H54 (cell line): ENCODE measurements around the gene KATNAL2.

Source experiments
- DNase-seq: peaks from one replicate; pipeline ENCODE4 v3.0.0; 2011; ENCODE audit warnings: low spot score, mixed read lengths; ENCODE audit not compliant: insufficient read length
- FAIRE-seq: peaks from 3 replicates; lab custom pipeline; 2011; peaks lifted over from hg19 to GRCh38; lab: Jason Lieb, UNC
- POLR2A ChIP-seq: IDR thresholded peaks from 2 replicates; pipeline ENCODE4 v1.6.1; 2011; ENCODE audit warnings: low read depth, mild to moderate bottlenecking, low read length

The KATNAL2 gene

DNA sequence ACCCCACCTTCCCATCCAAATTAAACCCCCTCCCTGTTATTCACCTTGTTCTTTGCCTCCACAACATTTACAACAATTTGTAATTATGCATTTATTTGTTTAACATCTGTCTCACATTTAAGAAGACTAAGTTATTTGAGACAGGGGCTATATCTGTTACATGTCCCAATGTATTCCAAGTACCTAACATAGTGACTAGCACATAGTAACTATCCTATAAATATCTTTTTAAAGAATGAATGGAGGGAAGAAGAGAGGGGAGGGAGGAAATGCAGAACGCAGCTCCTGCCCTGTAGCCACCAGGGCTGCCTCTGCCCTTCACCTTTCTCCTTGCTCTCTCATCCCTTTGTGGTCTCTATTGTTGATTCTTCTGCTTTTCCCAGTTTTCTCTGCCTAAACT, 192.3 kb downstream of the KATNAL2 start:
- TF ChIP-seq POLR2A: no peak
- FAIRE-seq (no peak), DNase-seq (no peak)

DNA sequence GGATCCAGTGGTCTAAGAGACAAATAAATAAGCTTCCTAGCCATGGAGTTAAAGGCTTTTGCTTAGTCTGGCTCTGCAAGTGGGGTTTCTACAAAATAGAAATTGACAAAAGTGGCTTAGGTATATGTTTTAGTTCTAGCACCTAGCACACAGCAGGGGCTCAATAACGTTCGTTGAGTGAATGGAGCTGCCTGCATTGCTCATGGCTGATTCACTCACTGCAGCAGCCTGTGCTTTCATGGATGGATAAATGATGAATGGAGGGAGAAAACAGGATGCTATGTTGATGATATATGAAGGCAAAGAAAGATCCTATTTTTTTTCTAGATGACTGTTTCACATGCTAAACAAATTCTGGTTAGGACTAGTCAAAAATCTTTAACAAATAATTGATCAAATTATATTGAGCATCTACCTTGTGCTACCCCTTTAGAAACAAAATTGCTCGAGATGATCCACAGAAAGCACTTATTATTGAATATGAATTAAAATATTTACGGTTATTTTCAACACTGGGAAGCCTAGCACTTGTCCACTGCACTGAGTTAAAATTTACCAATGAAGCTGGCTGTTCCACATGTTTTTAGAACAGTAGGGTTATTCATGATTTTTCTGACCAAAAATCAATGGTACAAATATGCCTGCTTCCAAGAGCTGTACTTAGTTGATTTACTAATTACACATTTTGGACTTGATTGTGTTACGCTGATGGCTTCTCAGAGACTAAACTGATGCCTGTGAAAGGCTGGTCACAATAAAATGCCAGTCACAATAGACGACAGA, 193.3 kb downstream of the KATNAL2 start:
- peak; percentile 26 for DNase-seq
- no peak for TF ChIP-seq POLR2A
- peak; percentile 84 for FAIRE-seq

DNA sequence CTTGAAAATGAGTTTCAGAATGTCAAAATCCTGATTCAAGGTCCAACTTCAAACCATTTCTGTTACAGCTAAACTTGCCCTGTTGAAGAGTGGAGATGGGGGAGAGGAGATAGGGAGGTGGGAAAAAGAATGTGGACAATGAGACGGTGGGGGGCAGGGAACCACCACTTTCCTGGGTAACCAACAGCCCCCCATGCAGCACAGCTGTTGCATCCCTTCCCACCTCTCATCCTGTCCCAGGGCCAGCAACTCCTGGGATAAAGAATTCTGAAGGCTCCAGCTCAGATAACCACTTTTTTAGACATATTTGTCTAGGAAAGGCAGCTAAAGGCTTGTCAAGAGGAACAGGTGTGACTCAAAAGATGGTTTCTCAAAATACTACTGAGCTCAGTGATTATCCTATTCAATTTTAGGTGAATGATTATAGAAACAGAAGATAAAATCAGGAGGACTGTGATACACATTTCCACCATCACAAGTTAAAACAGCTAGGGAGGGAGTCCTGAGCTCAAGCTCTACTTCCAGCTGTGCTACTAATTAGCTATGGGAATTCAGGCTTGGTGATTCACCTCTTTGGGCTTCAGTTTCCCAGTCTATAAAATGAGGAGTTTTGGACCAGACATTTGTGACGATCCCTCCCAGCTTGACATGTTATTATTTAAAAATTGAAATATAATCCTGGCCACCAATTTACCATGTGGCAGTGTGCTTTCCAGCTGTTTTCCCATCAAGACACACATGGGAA, 196.6 kb downstream of the KATNAL2 start:
- no peak for TF ChIP-seq POLR2A
- DNase-seq: no peak
- FAIRE-seq: no peak

DNA sequence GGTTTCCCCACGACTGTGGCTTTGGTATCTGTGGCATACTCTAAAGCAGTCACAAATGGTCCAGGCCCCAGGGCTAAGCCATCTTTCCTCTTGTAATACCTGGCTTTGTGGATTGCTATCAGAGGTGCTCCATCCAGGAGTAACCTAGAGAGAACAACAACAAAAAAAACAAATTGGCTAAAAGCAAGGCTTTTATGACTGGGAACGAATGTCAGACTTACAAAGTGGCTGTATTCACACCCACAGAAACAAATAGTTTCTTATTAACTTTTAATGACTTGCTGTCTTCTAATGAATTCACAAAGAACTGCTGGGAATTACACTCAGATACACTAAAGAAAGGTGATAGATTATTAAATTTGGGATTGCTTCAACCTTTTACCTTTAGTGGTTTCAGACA, 197.8 kb downstream of the KATNAL2 start:
- no peak for TF ChIP-seq POLR2A
- no peak for DNase-seq
- no peak for FAIRE-seq

DNA sequence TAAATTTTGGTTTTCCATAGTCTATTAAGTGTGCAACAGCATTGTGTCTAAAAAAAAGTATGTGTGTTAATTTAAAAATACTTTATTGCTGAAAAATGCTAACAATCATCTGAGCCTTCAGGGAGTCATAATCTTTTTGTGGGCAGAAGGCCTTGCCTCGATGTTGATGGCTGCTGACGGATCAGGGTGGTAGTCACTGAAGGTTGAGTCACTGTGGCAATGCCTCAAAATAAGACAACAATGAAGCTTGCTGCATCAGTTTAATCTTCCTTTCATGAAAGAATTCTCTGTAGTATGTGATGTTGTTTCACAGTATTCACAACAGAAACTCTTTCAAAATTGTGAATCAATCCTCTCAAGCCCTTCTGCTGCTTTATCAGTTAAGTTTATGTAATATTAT, 201.6 kb downstream of the KATNAL2 start:
- DNase-seq (no peak), FAIRE-seq (peak; percentile 41)

DNA sequence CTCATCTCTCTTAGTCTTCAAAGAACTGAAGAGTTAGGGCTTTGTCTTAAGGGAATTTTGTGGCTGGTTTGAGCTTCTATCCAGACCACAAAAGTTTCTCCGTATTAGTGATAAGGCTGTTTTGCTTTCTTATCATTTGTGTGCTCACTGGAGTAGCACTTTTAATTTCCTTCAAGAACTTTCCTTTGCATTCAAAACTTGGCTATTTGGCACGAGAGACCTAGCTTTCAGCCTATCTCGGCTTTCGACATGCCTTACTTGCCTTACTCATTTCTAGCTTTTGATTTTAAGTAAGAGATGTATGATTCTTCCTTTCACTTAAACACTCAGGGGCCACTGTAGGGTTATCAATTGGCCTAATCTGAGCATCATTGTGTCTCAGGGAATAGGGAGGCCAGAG, 203.0 kb downstream of the KATNAL2 start:
- FAIRE-seq (no peak), DNase-seq (no peak)
- TF ChIP-seq POLR2A: no peak

More for the DNA sequence above, 201.6 kb downstream of the KATNAL2 start:
- TF ChIP-seq POLR2A: no peak

DNA sequence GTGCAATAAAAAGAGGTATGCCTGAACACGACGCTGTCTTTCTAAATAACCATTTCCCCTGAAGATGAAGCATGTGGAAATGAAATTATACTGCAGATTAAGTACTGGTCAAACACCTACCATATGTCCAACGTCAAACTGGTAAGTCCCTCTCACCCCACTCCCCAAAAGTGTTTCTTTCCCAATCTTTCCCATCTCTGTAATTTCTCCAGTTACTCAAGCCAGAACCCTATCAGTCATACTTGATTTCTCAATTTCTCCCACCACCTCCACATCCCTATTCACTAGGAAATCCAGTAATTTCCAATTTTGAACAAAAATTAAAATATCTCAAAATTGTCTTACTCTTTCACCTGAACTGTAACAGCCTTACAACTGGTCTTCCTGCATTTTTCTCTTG, 203.7 kb downstream of the KATNAL2 start:
- FAIRE-seq (no peak), DNase-seq (no peak)
- no peak for TF ChIP-seq POLR2A

DNA sequence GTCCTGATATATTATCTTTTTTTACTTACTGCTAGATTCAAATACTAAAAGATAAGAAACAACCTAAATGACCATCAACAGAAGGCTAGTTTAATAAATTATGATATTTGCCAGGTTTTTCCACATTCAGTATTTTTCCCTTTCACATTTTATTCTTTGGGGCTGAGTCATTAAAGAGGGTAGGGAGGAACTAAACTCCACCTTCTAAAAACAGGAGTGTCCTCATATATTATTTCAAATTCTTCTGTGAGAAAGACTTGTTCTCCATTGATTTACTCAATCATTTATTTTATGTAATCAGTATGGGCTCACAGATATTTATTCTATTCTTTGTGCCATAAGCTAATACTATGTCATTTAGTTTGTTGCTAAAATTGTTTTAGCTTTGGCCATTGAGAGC, 223.9 kb downstream of the KATNAL2 start:
- DNase-seq (no peak), FAIRE-seq (no peak)
- TF ChIP-seq POLR2A: no peak

DNA sequence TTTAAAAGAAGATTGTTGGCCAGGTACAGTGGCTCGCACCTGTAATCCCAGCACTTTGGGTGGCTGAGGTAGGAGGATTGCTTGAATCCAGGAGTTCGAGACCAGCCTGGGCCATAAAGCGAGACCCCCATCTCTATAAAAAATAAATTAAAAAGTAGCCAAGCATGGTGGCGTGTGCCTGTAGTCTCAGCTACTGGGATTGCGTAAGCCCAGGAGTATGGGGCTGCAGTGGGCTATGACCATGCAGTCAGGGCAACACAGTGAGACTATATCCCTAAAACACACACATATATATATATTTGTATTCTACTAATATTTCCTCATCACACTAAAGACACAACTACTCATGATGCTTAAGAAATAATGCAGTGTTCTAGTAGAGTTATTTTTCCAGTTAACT, 225.8 kb downstream of the KATNAL2 start:
- FAIRE-seq (no peak), DNase-seq (no peak)
- TF ChIP-seq POLR2A: no peak

DNA sequence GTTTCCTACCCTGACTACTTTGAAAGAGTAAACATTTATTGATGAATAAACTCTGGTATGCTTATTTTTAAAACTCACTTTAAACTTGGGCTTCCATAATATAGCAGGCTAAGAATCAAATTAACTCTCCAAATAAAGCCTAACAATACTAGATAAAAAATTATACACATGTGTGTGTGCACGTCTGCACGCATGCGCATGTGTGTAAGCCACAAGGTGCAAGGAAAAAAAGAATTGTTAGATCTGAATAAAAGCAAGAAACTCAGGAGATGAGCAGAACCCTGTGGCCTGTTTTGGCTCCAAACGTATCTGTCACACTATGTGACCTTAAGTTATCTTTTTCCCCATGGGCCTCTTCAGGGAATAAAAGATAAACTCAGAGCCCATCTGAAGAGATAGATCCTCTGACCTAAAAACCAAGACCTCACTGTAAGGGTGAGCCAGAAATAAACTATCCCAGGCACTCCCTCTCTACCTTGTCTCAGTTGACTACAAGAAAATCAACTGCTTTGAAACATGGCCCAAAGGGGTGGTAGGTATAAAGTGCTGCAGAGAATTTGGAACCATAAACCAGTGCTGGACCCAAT, 226.6 kb downstream of the KATNAL2 start:
- FAIRE-seq (no peak), DNase-seq (no peak)
- no peak for TF ChIP-seq POLR2A

DNA sequence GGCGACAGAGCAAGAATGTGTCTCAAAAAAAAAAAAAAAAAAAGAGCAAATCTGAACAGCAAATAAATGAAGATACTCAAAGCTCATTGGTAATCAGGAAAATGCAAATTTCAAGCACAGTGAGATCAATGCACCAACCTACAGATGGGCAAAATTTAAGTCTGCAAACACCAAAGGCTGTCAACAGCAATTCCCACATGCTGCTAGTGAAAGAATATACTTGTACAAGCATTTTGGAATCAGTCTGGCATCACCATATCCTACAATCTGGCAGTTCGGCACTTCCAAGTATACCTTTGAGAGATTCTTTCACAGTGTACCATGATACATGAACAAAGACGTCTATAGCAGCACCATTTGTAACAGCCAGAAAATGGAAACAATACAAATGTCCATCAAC, 228.8 kb downstream of the KATNAL2 start:
- no peak for FAIRE-seq
- TF ChIP-seq POLR2A: no peak
- DNase-seq: no peak

DNA sequence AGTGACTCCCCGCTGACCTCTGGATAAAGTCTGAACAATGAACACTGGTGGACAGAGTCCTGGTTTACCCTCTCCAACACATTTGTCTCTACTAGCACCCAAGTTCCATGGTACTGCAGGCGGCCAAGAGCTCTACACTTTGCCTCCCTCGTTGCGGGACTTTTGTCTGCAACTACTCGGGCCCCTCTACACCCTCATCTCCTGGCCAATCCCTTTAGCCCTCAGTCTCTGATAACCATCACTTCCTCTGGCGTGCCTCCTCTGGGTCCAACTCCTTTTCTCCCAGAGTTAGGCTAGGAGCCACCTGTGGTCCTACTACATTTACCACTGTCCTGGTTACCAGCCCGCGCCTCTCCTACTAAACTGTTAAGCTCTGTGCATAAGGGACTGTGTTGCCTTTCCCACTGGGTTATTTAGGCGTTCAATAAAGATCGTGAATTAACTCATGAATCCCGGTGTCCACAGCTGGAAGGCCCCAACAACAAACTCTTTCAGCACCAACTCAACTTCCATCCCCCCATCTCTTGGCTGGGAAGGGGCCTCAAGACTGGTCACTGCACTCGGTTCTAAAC, 232.1 kb downstream of the KATNAL2 start:
- no peak for TF ChIP-seq POLR2A
- DNase-seq (no peak), FAIRE-seq (no peak)

DNA sequence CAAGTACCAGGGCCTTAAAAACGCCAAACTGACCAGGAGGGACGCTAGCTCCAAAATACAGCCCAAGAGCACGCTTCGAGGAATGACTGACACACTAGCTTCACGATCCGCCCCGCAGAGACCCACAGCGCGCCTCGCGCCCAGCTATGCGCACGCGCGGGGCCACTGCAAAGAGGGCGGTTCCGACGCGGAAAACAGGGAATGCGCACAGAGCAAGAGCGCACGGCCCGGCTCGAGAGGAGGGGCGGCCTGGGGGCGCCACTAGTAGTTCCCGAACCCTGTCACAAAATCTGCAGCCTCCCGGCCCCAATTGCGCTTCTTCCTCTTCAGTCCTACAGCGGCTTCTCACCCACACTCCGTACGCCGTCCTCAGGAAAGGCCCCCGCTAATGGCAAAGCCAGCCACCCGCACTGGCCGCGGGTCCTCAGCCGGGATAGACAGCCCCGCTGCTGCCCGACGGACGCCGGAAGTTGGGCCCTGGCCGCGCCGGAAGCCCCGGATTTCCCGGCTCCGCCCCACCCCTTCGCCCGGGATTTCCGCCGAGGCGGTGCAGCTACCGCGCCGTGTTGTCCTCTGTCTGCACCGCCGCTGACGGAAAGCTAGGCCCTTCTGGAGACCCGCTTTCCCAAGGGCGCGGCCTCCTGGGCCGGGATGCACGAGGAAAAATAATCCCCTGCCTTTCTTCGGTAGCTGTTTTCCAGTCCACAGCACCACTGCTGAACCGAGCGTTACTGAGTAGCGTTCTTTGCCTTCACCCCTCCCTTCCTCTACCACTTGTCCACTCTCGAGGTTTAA, 232.8 kb downstream of the KATNAL2 start, which contains the start of gene HDHD2:
TSS of gene HDHD2 (minus strand) at position 472 of the 795 bp plus-strand sequence. CDS start 14,061 bp downstream, outside the sequence.
- FAIRE-seq (no peak), DNase-seq (peak; percentile 53)
- peak; percentile 81 for TF ChIP-seq POLR2A
